ENCODE measurements around the gene KRTAP10-8. TPM values are rescaled to one million over a fixed set of nuclear protein-coding genes. Genes with fewer than 3 reads are reported as not detected.
"Not testable (repeated sequence)": the region's sequence is repeated elsewhere in the genome, so short reads cannot be mapped to it uniquely, and the experiment has no call there.

Gene KRTAP10-8
- total RNA-seq, 2 donors from 2014 or later = not detected

DNA sequence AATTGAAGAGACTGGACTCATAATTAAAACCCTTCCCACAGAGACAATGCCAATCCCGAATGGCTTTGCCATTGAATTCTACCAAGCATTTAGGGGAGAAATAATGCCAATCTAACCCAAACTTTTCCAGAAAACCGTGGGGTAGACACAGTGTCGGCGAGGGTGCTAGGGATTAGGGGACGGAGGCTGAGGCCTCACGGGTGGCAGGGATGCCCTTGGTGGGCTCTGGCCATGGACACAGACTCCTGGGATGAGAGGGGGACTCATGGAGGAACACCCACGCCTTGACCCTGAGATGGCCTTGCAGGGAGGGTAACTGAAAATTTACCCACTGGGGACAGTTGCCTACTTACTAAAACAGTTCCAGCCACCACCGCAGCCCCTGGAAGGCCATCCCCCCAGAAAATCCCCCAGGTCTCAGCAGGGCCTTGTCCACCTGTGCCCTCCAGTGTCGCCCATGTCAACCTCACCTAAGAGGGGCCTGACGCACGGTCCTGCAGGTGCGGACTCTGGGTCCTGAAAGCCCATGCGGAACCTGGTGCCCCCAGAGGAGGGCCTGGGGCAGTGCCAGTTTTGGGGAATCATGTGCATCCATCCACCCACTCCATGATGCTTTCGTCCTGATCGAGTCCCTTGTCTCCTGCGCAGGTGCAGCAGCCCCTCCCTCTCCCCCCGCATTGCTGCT is 33.4 kb upstream of the KRTAP10-8 start:
- intact Hi-C loops (cut with DNase I) = no loop called here
- DNase-seq = no peak
- ATAC-seq = no peak

DNA sequence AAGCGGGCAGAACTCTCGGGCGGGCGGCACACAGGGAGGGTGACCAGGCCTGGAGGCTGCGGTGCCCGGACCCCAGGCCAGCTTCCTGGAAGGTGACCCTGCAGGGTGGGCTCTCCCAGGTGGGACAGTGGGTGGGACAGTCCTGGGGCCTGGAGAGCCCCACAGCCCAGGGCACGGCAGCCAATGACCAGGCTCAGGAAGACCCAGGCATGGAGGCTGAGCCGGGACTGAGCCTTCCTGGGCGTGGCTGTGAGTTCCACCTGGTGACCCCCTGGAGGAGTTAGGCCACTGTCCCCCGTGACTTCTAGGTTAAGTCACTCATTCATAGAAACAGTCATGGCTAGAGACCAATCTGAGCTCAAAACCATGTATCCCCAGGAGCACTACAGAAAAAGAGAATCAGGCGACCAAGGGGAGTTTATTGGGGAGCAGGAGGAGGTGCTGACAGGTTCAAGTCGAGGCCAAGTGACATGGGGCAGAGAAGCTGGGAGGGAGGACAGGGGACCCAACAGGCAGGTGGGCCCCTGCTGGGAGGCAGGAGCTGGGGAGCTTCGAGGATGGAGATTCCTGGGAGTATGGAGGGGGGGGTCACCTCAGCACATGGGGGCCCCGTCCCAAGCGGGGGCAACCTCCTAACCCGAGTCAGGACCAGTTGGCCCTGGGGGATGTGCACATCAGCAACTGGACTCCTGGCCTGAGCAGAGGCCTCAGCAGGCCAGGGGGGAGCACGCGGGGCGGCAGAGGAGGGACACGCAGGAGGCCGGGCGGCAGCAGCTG is 32.6 kb upstream of the KRTAP10-8 start:
- DNase-seq (no peak), ATAC-seq (no peak)
- intact Hi-C loops (cut with DNase I) = no loop called here

DNA sequence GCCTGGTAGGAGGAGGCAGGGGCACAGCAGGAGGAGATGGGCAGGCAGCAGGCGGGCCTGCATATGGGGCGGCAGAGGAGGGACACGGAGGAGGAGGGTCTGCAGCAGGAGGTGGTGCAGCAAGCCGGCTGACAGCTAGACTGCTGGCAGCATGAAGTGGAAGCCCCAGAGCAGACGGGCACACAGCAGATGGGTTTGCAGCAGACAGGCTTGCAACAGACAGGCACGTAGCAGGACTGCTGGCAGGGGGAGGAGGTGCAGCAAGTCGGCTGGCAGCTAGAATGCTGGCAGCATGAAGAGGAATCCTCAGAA is 32.1 kb upstream of the KRTAP10-8 start:
- no peak for DNase-seq
- no peak for ATAC-seq
- intact Hi-C loops (cut with DNase I) = no loop called here

DNA sequence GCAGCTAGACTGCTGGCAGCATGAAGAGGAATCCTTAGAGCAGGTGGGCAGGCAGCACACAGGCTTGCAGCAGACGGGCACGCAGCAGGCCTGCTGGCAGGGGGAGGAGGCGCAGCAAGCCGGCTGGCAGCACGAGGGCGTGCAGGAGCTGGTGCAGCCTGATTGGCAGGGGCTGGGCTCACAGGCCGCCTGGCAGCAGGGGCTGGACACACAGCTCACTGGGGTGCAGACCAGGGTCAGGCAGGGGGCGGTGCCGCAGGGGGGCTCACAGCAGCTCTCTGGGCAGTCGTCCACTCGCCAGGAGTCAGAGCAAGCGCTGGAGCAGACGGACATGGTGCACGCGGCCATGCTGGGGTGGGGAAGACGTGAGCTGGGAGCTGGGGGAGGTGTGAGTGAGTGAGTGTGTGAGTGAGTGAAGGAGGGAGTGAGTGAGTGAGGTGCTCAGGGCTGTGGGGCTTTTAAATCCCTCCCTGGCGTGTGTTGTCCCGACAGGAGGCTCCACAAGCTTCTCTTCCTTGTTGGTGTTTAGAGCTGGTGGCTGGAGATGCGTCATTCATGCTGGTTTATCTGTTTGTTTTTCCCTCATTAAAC is 31.6 kb upstream of the KRTAP10-8 start, which contains the start of gene KRTAP10-5:
TSS of gene KRTAP10-5 (minus strand) at position 374 of the 591 bp plus-strand sequence. CDS start at position 348, 26 bp downstream.
- not testable (repeated sequence) for ATAC-seq, DNase-seq

DNA sequence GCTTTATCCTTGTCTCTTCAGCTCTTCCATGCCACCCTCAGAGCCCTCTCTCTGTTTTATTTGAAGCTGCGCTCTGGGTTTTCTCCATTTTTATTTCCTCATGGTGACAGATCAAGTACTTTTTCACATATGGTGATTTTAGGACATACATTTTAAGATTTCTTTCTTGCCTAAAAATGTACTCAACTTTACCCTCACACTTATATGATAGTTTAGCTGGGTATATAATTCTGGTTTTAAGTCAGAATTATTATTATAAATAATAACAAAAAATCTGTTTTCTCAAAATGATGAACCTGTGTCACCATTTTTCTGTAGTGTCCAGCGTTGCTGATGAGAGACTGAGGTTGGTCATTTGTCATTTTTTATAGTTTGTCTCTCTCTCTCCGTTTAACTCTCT is 30.7 kb upstream of the KRTAP10-8 start:
- ATAC-seq = no peak
- intact Hi-C loops (cut with DNase I) = no loop called here

More for the DNA sequence above, 31.6 kb upstream of the KRTAP10-8 start, which contains the start of gene KRTAP10-5:
- intact Hi-C loops (cut with DNase I) = not testable (repeated sequence)

DNA sequence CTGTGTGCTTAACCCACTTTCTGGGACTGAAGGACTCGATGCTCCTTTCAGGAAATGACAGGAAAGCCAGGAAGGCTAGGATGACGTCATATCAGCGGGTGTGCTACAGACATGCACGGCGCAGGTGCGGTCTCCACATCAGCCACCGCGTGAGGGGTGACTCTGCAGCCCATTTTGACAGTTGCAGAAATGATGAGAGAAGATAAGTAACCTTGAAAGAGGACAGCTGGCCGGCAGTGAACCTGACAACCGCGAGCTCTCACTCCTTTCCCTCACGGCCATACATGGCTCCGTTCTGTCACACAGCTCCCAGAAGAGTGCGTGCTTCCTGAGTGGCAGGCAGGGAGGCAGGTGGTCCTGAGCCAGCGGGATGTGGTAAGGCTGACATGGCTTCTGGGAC is 29.8 kb upstream of the KRTAP10-8 start:
- no peak for DNase-seq
- intact Hi-C loops (cut with DNase I) = no loop called here
- no peak for ATAC-seq

More for the DNA sequence above, 30.7 kb upstream of the KRTAP10-8 start:
- no peak for DNase-seq

DNA sequence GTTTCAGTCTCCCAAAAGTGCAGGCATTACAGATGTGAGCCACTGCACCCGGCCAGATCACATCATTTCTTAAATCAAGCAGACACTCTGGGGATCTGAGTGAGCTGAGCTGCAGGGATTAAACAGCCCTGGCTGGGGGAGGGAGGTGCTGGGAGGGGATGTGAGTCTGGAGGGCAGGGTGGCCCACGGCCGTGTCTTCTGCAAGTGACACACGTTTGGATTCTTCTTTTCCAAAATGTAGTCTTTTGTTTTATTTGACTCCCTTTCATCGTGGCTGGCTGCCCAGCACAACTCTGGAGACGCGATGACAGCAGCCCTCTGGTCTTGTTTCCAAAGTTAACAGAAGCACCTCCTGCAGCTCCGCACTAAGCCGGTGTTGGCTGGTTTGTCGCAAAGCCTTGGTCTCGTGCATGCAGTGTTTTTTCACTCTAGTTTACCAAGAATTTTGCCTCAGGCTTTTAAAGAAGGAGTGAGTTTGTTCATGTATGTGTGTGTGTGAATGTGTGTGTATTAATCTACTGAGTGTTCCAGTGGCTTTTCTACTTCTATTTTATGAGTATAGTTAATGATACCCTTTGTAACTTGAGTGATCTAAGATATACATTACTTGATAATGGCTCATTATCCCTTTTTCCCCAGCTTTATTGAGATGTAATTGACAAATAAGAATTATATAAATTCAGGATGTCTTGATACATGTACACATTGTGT is 28.6 kb upstream of the KRTAP10-8 start:
- no peak for DNase-seq
- intact Hi-C loops (cut with DNase I) = no loop called here
- ATAC-seq = peak in 1 of 2 donors; percentile 77

DNA sequence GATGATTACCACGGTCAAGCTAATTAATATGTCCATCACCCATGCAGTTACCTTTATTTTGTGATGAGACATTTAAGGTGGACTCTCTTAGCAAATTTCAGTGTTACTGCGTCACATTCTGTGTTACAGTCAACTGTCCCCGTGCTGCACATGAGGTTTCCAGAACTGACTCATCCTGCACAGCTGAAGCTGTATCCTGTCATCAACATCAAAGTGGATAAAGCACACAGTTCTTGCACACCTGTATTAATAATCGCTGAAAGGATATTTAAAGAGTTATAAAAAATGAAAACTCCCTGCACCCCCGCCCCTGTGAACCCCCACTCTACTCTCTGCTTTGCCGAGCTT is 28.1 kb upstream of the KRTAP10-8 start:
- no peak for DNase-seq
- ATAC-seq = no peak
- intact Hi-C loops (cut with DNase I) = no loop called here

DNA sequence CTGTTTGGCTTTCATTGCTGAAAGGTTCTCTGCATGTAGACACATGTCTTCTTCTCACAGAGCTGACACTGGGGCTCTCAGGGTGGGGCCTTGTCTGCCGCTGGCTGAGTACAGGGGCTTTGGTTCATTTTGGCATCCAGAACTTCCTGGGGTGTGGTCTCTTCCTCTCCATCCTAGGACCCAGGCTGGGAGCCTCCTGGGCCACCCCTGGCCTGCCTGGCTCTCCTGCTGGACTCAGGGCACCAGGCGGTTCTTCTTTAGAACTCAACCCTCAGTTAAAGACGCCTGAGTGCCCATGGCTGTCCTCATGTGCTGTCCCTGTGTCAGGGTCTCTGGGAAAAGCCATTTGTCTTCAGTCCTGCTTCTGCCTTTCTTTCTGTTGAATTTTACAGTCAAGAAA is 26.0 kb upstream of the KRTAP10-8 start:
- intact Hi-C loops (cut with DNase I) = no loop called here
- ATAC-seq (no peak), DNase-seq (no peak)

DNA sequence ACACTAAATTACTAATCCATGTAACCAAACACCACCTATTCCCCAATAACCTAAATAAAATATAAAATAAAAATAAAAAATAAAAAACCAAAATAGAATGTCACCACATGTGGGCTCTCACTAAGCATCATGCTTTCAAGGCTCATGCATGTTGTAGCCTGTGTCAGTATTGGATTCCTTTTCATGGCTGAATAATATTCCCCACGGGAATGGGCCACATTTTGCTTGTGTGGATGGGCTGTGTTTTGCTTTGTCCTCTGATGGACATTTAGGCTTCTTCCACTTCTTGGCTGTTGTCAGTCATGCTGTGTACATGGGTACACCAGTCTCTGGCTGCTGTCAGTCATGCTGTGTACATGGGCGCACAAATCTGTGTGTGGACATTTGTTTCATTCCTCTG is 22.8 kb upstream of the KRTAP10-8 start:
- intact Hi-C loops (cut with DNase I) = no loop called here
- no peak for ATAC-seq
- DNase-seq = no peak

DNA sequence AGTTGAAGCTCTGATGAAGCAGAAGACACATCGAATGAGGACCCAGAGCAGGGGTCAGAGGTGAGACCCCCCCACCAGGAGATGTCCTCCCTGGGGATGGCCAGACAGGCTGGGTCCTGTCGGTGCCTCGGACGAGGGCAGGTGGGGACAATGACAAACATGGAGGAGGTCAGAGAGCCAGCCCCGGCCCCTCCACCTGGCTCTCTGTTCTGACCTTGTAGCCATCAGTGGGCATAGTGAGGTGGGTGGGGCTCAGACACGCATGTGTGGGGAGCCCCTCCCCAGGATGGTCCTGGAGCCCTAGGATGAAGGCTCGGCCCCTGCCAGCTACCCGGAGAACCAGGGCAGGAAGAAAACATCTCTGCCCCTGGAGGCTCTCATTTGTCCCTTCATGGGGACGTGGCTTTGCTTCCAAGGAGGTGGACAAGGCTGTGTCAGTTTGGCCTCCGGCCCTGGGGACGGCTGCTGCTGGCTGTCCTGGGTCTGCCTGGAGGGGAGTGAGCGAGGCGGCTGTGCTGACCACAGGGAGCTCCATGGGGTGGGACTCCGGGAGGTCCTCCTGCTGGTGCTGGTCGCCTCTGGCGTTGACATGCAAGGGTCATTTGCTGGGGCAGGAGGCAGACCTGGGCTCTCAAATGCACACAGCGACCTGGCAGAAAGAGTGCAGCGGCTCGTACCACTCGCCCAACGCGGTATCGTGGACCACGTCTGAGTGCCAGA is 22.1 kb upstream of the KRTAP10-8 start:
- ATAC-seq (no peak), DNase-seq (no peak)
- intact Hi-C loops (cut with DNase I) = no loop called here

DNA sequence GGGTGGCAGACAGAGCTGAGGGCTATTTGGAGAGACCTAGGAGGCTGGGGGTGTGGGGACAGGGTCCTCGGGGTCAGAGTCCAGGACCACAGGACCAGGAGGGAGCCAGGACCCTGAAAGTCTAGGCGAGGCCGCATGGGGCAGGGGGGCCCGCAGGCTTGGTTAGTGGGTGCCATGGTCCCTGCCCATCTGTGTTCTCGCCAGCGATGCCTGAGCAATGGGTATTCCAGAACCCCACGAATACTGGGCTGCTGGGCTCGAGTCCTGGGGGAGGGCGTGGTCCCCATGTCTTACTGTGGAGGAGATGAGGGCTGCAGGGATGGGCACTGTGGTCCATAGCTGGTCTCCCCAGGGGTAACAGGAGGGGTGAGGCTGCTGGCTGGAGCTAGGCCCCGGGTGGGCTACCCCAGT is 21.6 kb upstream of the KRTAP10-8 start:
- intact Hi-C loops (cut with DNase I) = no loop called here
- ATAC-seq (no peak), DNase-seq (no peak)

DNA sequence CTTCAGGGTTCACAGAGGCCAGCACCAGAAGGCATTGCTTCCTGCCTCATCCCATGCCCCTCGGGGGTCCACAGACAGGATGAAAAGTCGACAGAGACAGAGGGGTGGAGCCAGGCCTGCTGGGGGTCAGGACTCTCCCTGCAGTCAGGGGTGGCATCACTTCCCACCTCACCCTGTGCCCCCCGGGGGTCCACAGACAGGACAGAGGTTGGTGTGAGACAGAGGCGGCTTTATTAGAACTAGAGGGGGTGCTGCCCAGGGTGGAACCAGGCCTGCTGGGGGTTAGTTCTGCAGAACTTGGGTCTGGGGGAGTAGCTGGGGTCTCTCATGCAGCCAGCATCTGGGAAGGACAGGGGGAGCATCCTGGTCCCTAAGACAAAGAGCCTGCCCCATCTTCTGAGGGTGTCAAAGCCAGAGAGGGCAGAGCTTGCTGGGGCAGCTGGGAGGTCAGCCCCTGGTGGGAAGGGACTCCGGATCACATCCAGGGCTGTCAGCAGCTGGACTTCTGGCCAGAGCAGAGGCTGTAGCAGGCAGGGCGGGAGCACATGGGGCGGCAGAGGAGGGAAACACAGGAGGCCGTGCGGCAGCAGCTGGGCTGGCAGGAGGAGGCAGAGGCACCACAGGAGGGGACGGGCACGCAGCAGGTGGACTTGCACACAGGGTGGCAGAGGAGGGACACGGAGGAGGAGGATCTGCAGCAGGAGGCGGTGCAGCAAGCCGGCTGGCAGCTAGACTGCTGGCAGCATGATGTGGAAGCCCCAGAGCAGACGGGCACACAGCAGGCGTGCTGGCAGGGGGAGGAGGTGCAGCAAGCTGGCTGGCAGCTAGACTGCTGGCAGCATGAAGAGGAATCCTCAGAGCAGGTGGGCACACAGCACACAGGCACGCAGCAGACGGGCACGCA is 20.7 kb upstream of the KRTAP10-8 start:
- DNase-seq; intact Hi-C loops (cut with DNase I); ATAC-seq: not testable (repeated sequence)

DNA sequence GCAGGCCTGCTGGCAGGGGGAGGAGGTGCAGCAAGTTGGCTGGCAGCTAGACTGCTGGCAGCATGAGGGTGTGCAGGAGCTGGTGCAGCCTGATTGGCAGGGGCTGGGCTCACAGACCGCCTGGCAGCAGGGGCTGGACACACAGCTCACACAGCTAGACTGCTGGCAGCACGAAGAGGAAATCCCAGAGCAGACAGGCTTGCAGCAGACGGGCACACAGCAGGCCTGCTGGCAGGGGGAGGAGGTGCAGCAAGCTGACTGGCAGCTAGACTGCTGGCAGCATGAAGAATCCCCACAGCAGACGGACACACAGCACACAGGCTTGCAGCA is 20.1 kb upstream of the KRTAP10-8 start:
- ATAC-seq = peak in 1 of 2 donors; percentile 22
- DNase-seq; intact Hi-C loops (cut with DNase I): not testable (repeated sequence)

DNA sequence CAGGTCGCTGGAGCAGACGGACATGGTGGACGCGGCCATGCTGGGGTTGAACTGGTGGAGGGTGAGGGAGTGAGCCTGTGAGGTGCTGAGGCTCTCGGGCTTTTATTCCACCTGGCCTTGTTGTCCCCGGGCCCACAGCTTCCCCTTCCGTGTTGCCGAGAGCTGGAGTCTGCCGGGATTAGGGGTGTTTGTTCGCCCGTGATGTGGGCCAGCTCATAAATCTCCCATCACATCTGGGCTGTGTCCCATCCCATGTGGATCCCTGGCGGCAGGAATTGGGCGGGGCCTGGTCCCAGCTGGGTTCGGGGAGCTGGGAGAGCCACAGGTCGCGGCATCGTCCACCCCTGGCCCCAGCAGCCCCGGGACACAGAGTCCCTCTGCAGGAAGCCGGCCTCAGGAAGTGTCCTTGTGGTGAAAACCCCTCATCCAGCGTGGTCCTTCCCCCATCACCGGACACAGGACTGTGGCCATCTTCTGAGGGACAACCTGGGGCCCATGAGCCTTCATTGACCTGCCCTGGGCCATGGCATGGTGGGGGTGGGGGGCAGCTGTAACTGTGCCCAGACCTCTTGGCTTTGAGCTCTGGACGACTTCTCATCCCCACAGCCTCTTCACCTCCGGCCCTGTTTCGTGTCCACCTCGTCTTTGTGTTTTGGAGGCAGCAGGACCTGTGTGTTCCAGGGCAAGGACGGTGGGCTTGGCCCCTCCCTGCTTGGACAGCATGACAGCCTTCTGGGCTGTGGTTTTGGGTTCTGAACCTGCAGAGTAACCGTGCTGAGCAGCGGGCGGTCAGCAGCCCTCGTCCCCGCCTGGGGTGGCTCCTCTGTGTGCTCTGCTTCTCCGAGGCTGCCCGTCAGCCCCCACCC is 19.2 kb upstream of the KRTAP10-8 start, which contains the start of gene KRTAP10-6:
TSS of gene KRTAP10-6 (minus strand) at position 60 of the 866 bp plus-strand sequence. CDS start at position 39, 21 bp downstream.
- ATAC-seq (no peak), DNase-seq (no peak)
- intact Hi-C loops (cut with DNase I) = no loop called here

DNA sequence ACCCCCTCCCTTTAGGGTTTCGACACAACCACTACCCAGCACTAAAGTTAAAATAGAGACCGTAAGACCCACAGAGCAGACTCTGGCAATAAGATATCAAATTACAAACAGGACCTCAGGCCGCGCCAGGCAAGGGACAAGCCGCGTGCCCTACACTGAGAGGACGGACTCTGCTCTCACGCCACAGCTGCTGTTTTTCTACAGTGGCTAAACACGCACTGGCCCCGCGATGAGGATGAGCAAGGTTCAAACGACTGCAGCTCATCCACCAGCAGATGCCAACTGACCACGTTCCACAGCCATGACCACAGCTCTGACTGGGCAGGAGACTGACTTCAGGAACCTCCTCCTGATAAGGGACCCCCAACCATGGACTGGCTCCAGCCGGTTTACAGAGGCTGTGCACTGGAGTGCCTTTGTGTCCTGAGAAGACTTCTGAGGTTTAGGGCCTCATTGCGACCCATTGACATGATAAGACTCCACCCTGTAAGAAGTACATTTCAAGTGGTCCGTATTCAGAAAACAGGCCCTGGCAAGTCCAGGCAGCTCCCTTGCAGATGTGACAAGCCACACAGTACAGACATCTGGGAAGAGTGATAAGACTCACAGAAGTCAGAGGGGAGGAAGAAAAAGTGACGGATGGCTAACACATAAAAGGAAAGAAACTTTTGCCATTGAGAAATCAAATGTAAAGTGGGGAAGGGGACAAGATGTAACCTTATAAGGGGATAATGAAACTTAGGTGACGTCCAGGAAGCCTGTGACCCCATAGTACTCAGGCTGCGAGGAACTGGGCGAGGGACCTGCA is 18.1 kb upstream of the KRTAP10-8 start:
- ATAC-seq (peak; percentile 18 to 45), DNase-seq (no peak)
- intact Hi-C loops (cut with DNase I) = no loop called here

Data from left cardiac atrium (tissue), 4 donors.